Inflammatory macrophage (primary cell): ENCODE results near the gene LACTB.

Experiments
- DNase-seq, 2 donors: peaks; one replicate each; pipeline ENCODE4 v3.0.0-alpha.2; 2020 to 2022

Gene LACTB

DNA sequence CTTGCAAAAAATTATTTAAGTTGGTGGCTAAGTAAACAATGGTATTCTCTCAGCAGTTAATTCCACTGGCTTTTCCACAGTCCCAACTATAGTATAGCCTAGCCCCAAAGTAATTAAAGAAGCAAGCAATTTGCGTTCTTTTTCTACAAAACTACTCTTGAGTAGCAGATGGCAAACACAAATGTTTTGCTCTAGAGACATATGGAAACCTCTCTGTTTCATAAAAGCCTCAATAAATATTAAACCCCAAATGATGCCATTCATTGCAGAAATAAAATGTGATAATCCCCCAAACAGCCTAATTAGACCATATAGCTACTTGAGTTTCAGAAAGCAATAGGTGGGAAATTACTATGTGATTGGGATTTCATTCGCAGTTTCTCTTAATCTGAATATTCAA, 59.1 kb downstream of the LACTB start:
- no peak for DNase-seq

DNA sequence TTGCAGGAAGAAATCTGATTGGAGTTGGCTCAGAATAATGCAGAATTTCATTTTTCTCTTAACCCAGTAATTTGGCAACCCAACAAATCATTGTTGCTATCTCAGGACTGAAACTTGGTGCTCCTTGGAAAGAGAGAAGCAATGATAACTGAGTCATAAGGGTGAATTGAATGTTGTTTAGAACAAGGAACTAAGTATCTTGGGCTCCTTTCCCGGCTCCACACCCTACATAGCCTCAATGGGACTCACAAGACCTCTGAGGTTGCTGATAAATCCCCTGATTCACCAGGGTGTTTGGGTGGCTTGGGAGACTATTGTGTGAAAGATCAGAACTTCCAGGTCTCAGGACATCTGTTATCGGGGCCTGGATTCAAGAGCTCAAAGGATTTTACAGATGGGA, 60.0 kb downstream of the LACTB start:
- DNase-seq = peak; percentile 64 to 65

DNA sequence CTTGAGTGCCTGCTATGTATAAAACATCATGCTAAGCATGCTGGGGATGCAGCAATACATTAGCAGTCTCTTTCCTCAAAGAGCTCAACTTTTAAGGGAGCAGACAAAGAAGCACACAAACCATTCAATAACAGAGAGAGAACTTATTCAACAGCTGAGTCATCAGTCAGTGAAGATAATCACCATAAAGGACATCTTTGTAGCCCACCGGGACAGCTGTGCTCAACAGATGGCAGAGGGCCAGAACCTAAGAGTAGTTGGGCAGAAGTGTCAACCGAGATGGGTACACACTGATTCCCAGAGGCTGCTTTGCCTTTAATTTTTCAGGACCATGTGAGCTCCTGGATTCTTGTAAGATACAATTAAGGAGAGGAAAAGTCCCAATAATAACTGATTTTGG, 63.5 kb downstream of the LACTB start:
- DNase-seq = no peak

DNA sequence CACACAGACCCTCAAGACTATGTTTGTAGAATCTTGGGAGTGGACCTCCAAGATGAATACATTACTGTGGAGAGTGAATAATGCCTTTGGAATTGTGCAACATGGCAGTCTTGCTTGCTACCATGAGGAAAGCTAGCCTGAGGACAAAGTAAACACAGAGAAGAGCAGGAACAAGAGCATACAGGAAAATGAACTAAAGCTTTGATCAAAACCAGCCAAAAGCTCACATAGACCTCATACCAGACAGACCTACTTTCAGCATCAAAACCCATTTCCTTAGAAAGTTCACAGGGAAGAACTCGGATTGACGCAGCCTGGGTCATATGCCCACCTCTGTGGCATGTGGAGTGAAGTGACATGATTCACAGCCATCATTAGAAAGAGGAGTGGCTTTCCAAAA, 64.4 kb downstream of the LACTB start:
- DNase-seq = no peak

DNA sequence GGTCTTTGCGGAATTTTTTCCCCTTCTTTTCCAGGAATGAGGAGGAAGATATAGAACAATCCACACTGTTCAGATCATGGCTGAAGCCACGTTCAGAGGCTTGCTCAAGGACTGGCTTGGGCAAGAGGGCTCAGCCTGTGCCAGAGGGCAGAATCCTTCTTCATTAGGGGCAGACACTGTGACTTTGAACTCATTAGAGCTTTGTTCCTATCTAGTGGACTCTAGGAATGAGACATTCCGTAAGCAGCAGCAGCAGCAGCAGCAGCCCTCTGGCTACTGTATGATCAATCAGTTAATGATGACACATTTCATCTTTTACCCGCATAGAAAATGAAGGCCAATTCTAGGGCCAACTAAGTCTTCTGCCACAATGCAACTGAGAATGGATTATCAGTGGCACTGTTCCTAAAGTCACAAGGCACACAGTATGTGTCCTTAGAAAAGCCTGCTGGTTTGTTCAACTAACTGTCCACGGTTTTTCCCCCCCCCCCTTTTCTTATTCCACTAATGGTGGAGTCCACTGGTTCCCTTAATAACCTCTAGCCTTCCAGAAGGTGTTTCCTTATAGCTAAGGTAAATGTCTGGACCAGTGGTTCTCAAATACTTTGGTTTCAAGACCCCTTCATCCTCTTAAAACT, 66.0 kb downstream of the LACTB start:
- no peak for DNase-seq

DNA sequence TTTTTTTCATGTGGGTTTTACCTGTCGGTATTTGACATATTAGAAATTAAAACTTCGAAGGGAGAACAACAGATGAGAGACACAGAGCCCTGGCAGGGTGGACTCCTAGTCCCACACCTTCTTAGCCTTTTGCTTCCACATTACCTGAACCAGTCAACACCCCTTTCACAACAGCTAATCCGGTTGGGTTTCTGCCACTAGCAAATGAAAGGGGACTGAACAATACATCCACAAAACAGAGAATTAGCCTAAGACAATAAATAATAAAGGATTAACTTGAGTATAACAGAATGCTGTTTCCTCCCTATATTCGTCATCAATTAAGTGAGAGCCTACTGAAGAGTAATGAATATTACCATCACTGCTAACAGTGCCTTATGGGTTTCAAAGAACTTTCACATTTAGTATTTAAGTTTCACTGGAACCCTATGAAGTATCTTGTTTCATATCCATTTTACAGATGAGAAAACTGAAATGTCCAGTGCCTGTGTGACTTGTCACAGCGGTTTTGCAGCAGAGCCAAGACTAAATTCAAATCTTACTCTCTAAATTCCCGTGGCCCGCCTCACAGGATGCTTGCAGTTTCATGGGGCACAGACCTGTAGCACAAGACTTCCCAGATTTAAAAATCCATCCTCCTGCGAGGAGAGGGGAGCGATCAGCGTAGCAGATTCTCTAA, 66.7 kb downstream of the LACTB start:
- DNase-seq = no peak

DNA sequence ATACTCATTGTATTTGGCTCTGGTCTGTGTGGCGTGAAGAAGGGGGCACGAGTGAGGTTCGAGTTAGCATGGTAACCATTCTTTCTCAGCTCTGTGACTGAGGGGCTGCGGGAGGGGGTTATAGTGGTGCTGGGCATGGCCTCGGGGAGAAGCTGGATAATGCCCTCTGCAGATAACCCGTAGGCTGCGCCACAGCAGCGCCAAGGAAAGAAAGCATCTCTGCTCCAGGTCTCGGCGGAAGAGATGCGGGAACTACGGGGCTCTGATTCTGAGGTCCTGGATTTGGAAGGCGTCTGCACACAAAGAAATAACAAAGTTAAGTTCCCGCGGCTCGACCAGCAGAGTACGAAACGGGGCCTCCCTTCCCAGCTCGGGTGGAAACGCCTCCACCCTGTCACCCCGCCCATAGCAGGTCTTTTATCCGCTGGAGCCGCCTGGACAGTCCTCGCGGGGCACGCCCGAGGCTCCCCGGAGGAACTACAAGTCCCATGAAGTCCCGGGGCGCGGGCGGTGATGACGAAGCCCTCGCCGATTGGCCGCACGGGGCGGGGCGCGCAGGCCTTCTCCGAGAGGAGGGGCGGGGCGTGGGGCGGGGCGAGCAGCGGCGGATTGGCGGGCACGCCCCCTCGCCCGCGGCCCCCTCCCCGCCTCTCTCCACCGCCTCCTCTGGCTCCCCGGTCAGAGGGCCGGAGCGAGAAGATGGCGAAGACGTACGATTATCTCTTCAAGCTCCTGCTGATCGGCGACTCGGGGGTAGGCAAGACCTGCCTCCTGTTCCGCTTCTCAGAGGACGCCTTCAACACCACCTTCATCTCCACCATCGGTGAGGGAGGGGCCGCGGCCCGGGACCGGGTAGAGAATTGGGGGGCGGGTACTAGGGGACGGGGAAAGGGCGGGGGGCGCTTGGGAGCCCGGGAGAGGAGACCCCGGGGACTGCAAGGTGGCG, 67.5 kb downstream of the LACTB start, which contains the start of gene RAB8B:
Gene RAB8B, plus strand, starts transcription at position 681 of the 946 bp plus-strand sequence. Its CDS starts 19 bp downstream, at position 700.
- DNase-seq = peak; percentile 98 to 99

DNA sequence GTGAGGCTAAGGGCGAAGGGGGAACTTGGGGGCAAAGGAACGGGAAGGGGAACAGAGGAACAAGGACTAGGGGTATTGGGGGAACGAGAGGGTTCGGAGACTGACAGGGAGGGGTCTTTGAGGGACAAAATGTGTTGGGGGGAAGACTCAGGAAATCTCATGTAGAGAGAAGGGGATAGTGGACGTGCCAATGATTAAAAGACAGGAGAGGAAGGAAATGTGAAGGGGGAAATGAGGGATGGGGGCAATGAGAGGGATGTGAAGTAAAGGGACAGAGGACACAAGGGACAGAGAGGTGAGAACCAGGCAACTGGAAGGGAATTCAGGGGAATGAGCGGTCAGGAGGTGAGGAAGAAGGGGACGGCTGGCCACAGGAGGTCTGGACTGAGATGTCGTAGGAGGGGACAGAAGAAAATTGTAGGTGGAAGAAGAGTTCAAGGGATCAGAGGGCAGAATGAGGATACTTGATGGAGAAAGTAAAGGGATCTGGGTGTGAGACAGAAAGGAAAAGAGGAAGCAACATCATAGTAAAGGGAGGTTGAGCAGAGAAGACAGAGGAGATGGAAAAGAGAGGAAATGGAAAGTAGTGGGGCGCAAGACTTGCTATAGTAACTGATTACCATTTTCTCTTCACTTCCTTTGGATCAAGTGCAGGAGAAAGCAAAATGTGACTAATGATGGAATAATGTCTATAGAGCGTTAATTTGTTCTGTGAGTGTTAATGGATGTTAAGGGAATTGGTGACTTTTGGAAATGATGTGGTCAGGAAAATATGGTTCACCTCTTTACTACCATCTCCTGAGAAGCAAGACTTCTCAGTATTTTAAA, 68.5 kb downstream of the LACTB start:
- DNase-seq = peak; percentile 33 to 64

DNA sequence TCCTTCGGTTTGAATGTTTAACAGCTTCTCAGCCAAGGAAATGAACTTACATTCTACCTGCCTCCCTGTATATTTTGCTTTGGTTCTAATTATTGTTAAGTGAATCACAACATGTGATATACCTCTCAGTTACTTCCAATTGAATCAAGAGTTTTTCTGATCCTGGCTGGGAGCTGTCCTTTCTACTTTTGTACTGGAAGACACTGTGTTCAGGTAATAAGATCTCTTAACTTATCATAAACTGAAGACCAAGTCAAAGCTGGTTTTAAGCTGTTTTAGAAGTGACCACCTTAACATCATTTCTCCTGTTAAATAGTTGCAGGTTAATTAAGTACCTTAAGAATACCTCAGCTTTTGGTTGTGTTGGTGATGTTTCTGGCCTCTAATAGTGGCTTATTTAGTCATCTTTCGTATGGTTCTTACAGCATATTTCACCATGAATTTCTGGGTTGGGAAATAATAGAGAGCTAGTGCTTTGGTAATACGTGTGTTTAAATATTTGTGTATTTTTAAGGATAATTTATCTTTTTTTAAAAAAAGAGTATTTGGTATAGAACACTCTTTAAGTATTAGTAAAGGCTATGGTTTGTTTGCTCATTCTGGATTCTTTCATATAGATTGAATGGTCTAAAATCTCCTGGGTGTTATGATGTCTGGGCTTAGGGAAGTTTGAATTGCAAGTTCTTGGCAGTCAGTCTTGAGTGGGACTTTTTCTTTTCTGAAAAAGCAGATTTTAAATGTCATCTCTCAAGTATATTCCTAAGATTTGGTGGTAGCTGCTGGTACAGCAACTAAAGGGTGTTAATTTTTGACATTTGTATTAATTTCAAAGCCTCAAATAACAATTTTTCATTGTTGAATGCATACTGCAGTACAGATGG, 69.3 kb downstream of the LACTB start:
- peak; percentile 24 to 57 for DNase-seq
